HL-60 (cell line): ENCODE results near the gene E2F7.

Source experiments
- CTCF ChIP-seq: IDR thresholded peaks from one replicate; pipeline ENCODE4 v1.5.1; 2011; ENCODE audit warnings: low read length, control low read depth, inconsistent platforms; ENCODE audit not compliant: insufficient read depth
- POLR2AphosphoS5 ChIP-seq: IDR thresholded peaks from 2 replicates; pipeline ENCODE4 v1.6.1; 2012; ENCODE audit warnings: low read depth
- SPI1 ChIP-seq: IDR thresholded peaks from 2 replicates; pipeline ENCODE4 v1.6.1; 2012; ENCODE audit warnings: low read depth, mild to moderate bottlenecking, borderline replicate concordance

- TF ChIP-seq CTCF, result no peak
- no peak for TF ChIP-seq POLR2AphosphoS5
- no peak for TF ChIP-seq SPI1
Measured at GRCh38 chr12:77065361-77066204, at the start of gene E2F7.
